Measurements from ENCODE around the gene ITPKC. TPM values are rescaled to one million over a fixed set of nuclear protein-coding genes. Genes with fewer than 3 reads are reported as not detected.

Gene ITPKC
- total RNA-seq, 2 experiments from 2014 or later = 4.7 to 5.3 TPM

- ATAC-seq = no peak
- Mint-ChIP-seq H3K9me3 (ENCODE audit: insufficient read depth) (no peaks in the 10 kb centered on the region), H3K36me3 (ENCODE audit: low read depth) (peaks cover 19% of the 10 kb centered on the region), H3K27ac (no peak overlapping the region), H3K4me3 (no peak overlapping the region), H3K4me1 (ENCODE audit: low read depth) (no peaks in the 10 kb centered on the region), H3K27me3 (ENCODE audit: low read depth) (no peaks in the 10 kb centered on the region)
- DNase-seq = no peak
- ChIA-PET POLR2A (no interaction called here), CTCF (no interaction called here)
Measured at GRCh38 chr19:40737102-40737644, 20.3 kb downstream of the ITPKC start.

DNA sequence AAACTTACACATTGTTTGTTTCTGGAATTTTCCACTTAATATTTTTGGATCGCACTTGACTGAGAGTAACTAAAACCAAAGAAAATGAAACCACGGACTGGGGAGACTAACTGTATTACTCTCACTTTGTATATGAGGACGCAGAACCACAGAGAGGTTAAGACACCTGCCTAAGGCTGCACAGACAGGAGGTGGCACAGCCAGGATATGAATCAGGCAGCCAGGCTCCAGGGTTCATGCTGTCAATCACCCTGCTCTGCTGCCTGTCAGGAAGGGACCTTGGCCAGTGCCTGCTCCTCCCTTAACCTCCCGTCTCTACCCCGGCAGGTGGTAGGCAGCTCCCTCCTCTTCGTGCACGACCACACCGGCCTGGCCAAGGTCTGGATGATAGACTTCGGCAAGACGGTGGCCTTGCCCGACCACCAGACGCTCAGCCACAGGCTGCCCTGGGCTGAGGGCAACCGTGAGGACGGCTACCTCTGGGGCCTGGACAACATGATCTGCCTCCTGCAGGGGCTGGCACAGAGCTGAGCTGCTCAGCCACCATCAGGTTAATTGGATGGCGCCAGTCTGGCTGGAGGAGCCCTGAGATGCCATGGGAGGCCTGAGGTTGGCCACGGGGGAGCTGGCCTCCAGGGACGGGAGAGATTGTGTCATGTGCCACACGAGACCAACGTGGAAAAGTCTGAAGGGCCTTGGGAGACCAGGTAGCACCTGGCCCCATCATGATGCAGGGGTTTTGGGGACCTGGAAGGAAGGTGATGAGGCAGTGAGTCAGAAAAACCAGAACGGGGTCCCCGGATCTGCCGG lies 22.3 kb downstream of the ITPKC start:
- Mint-ChIP-seq H3K27me3 (ENCODE audit: low read depth) (no peaks in the 10 kb centered on the region), H3K4me1 (ENCODE audit: low read depth) (no peaks in the 10 kb centered on the region), H3K9me3 (ENCODE audit: insufficient read depth) (no peaks in the 10 kb centered on the region), H3K36me3 (ENCODE audit: low read depth) (peaks cover 11% of the 10 kb centered on the region), H3K27ac (no peak overlapping the region), H3K4me3 (no peak overlapping the region)
- CTCF ChIA-PET = no interaction called here
- POLR2A ChIA-PET = no interaction called here
- ATAC-seq (no peak), DNase-seq (no peak)

- no peaks in the 10 kb centered on the region for H3K27me3 Mint-ChIP-seq (ENCODE audit: low read depth)
- no peak for DNase-seq
- H3K36me3 Mint-ChIP-seq (ENCODE audit: low read depth) = peaks cover 11% of the 10 kb centered on the region
- no peak for ATAC-seq
- H3K4me1 Mint-ChIP-seq (ENCODE audit: low read depth) = no peaks in the 10 kb centered on the region
- H3K27ac Mint-ChIP-seq = no peak overlapping the region
- H3K9me3 Mint-ChIP-seq (ENCODE audit: insufficient read depth) = no peaks in the 10 kb centered on the region
- CTCF ChIA-PET = interaction anchor here (1.6 kb wide), 1 partner anchor 10 kb away, joined by 3 read pairs; the partner anchor contains the start of gene ACTMAP
- H3K4me3 Mint-ChIP-seq = no peak overlapping the region
- POLR2A ChIA-PET = no interaction called here
Measured at GRCh38 chr19:40739871-40740703, 23.2 kb downstream of the ITPKC start.

DNA sequence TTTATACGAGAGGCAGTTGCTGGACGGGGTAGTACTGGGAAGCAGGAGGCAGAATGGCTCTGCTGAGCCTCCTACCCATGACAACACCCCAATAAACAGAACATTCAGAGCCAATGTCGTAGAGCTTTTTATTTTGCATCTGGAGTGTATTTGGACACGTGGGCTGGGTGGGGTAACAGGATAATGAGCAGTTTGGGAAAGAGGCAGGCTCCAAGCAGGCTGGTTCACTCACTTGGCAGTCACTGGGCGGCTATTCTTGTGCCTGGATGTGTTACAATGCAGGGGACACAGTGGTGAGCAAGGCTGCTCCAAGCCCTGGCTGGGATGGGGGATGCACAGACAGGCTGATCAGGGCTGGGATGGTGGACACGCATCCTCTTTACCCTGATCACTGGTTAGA lies 23.8 kb downstream of the ITPKC start:
- DNase-seq = no peak
- H3K27me3 Mint-ChIP-seq (ENCODE audit: low read depth) = no peaks in the 10 kb centered on the region
- CTCF ChIA-PET = interaction anchor here (1.6 kb wide), 1 partner anchor 10 kb away, joined by 3 read pairs; the partner anchor contains the start of gene ACTMAP
- no peak for ATAC-seq
- H3K9me3 Mint-ChIP-seq (ENCODE audit: insufficient read depth) = no peaks in the 10 kb centered on the region
- no peak overlapping the region for H3K27ac Mint-ChIP-seq
- H3K36me3 Mint-ChIP-seq (ENCODE audit: low read depth) = peaks cover 11% of the 10 kb centered on the region
- no peaks in the 10 kb centered on the region for H3K4me1 Mint-ChIP-seq (ENCODE audit: low read depth)
- no peak overlapping the region for H3K4me3 Mint-ChIP-seq
- POLR2A ChIA-PET = no interaction called here

DNA sequence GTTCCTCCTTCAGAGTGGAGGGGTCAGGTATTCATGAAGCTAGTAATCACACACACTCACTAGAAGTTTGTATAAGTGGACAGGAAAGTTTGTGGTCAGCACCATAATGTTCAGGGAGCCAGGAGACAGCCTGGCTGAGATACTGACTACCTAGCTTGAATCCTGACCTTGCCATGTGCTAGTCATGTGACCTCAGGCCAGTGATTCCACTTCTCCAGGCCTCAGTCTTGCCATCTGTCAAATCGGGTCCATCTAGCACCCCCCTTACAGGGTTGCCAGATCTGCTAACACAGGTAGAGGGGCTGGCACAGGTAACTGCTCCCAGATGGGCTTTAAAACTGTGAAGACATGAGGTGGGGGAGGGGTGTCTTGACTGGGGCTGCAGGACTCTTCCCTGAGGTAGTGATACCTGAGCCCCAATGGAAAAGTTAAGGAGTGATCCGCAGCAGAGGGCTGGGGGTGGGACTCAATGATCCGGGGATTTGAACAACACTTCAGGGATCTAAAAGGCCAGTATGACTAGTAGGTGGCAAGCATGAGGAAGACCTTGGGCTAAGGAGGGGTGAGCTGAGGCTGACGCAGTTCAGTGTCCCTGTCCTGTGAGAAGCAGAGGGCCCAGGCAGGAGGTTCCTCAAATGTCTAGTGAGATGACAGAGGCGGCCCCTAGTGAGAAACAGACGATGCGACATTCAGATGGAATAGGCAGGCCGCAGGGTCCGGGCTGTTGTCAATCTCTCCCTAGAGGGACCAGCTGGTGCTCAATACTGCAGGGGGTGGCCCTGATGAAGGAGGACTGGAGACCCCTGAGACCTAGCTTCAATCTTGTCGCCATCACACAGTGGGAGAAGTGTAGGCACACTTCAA lies 24.8 kb downstream of the ITPKC start:
- DNase-seq = no peak
- Mint-ChIP-seq H3K36me3 (ENCODE audit: low read depth) (peaks cover 11% of the 10 kb centered on the region), H3K27ac (no peak overlapping the region), H3K27me3 (ENCODE audit: low read depth) (no peaks in the 10 kb centered on the region), H3K4me3 (no peak overlapping the region), H3K9me3 (ENCODE audit: insufficient read depth) (no peaks in the 10 kb centered on the region), H3K4me1 (ENCODE audit: low read depth) (no peaks in the 10 kb centered on the region)
- ChIA-PET POLR2A (interaction anchor here (0.7 to 1.0 kb wide), 3 partner anchors 9 to 11 kb away, joined by 3 to 4 read pairs (median 3); partner anchors contain the start of gene ACTMAP), CTCF (interaction anchor here (0.7 to 4.1 kb wide), 4 partner anchors 8 to 78 kb away, joined by 3 to 18 read pairs (median 4); partner anchors contain the start of gene ACTMAP)
- ATAC-seq = no peak

DNA sequence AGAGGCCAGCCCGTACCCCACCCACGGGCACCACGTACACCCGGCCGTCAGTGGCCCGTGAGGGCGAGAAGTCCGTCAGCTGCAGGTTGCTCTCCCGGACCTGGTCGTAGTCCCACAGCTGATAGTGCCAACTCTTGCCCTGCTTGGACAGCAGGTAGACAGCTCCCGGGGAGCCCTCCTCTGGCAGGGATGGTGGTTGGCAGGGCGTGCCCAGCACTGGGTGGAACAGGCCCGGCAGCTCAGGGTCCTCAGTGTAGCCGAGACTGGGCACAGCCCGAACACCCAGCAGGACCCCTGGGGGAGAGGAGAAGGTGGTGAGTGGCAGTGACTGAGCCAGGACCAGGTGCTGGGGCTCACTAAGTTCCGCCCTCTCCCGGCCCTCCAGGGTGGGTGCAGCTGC lies 25.6 kb downstream of the ITPKC start:
- H3K27me3 Mint-ChIP-seq (ENCODE audit: low read depth) = no peaks in the 10 kb centered on the region
- DNase-seq (no peak), ATAC-seq (no peak)
- ChIA-PET POLR2A (interaction anchor here (0.7 to 1.1 kb wide), 3 partner anchors 8 to 14 kb away, joined by 3 to 4 read pairs (median 3); partner anchors contain the start of gene ACTMAP), CTCF (interaction anchor here (0.7 to 4.1 kb wide), 3 partner anchors 9 to 77 kb away, joined by 3 to 18 read pairs (median 4); no protein-coding TSS in a partner anchor)
- H3K9me3 Mint-ChIP-seq (ENCODE audit: insufficient read depth) = no peaks in the 10 kb centered on the region
- H3K4me1 Mint-ChIP-seq (ENCODE audit: low read depth) = no peaks in the 10 kb centered on the region
- no peak overlapping the region for H3K4me3 Mint-ChIP-seq
- H3K27ac Mint-ChIP-seq = no peak overlapping the region
- H3K36me3 Mint-ChIP-seq (ENCODE audit: low read depth) = peaks cover 6% of the 10 kb centered on the region

DNA sequence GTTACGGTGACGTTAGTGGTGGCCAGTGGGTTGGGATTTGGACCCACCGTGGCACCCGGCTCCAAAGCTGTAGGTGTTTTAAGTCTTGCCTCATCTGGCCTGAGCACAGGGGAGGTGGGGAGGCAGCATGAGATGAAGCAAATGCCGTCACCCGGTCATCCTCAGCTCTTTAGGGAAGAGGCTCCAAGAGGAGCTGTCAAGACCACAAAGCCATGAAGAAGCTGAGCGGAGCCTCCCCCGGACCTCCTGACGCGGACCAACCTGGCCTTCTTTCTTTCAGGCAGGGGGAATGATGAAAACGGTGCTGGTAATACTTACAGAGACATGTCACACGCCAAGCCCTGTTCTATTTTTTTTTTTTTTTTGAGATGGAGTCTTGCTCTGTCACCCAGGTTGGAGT lies 26.0 kb downstream of the ITPKC start:
- H3K27me3 Mint-ChIP-seq (ENCODE audit: low read depth) = no peaks in the 10 kb centered on the region
- no peak overlapping the region for H3K4me3 Mint-ChIP-seq
- no peak overlapping the region for H3K27ac Mint-ChIP-seq
- peaks cover 4% of the 10 kb centered on the region for H3K36me3 Mint-ChIP-seq (ENCODE audit: low read depth)
- CTCF ChIA-PET = interaction anchor here (1.4 to 4.1 kb wide), 3 partner anchors 55 to 77 kb away, joined by 4 to 18 read pairs (median 6); partner anchors contain the start of gene EGLN2
- DNase-seq (no peak), ATAC-seq (no peak)
- POLR2A ChIA-PET = interaction anchor here (1.1 to 1.6 kb wide), 2 partner anchors 14 to 34 kb away, joined by 3 to 4 read pairs; no protein-coding TSS in a partner anchor
- no peaks in the 10 kb centered on the region for H3K9me3 Mint-ChIP-seq (ENCODE audit: insufficient read depth)
- no peaks in the 10 kb centered on the region for H3K4me1 Mint-ChIP-seq (ENCODE audit: low read depth)

DNA sequence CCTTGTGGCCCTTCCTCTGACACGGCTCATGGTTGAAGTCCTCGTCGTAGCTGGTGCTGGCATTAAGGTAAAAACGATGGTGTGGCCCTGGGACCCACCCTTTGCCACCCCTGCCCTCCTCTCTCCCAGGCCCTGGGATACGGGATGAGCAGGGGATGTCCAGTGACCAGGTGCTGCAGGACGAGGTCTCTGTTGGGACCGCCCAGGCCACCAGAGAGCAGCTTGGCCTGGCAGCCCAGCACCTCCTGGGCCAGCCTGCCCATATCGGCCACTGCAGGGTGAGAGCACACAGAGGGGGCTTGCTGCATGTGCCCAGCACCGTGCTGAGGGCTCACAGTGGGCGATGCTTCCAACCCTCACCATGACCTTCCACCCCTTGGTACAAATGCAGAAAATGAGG lies 27.0 kb downstream of the ITPKC start:
- H3K4me3 Mint-ChIP-seq = no peak overlapping the region
- CTCF ChIA-PET = interaction anchor here (0.7 to 4.1 kb wide), 10 partner anchors 10 to 84 kb away, joined by 3 to 18 read pairs (median 4); partner anchors contain the start of gene EGLN2
- H3K4me1 Mint-ChIP-seq (ENCODE audit: low read depth) = peaks cover 6% of the 10 kb centered on the region
- peaks cover 4% of the 10 kb centered on the region for H3K36me3 Mint-ChIP-seq (ENCODE audit: low read depth)
- no peaks in the 10 kb centered on the region for H3K27me3 Mint-ChIP-seq (ENCODE audit: low read depth)
- H3K9me3 Mint-ChIP-seq (ENCODE audit: insufficient read depth) = no peaks in the 10 kb centered on the region
- POLR2A ChIA-PET = interaction anchor here (0.6 to 1.6 kb wide), 5 partner anchors 14 to 61 kb away, joined by 3 to 4 read pairs (median 3); no protein-coding TSS in a partner anchor
- DNase-seq = no peak
- no peak for ATAC-seq
- H3K27ac Mint-ChIP-seq = no peak overlapping the region

DNA sequence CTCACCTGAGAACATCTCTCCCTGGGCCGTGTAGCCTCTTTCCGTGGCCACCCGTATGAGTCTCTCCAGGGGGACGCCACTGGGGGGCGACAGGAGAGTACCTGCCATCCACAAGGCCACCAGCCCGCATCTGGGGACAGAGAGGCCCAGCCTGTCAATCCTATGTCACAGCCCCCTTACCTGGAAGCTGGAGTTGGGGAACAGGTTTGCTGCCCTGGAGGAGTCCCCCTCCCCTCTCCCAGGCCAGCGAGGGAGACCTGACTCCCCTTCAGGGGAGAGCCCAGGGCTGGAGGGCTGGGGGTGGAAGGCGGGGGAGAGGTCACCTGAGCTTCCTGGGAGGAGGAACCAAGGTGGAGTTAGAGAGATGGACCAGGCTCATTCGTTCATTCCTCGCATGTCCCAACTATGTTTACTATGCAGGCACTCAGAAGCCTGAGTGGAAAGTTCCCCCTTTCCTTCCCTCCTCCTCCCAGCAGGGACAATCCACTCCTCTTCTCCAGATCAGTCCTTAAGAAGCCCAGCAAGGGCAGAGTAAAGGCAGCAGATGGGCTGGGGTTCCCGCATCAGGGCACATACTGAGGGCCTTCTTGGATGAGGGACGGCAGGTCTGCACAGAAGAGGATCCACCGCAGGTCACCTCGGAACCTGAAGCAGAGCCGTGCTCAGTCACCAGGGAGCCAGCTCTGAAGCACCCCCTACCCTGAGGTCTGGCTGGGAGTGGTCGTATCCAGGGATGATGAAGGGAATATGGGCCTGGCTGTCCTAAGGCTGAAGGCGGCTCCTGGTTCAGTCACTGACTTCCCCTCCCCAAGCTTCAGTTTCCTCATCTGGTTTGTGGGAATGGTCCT lies 27.9 kb downstream of the ITPKC start:
- no peak overlapping the region for H3K27ac Mint-ChIP-seq
- H3K27me3 Mint-ChIP-seq (ENCODE audit: low read depth) = no peaks in the 10 kb centered on the region
- ATAC-seq (peak; percentile 62), DNase-seq (peak; percentile 52)
- peaks cover 2% of the 10 kb centered on the region for H3K36me3 Mint-ChIP-seq (ENCODE audit: low read depth)
- H3K9me3 Mint-ChIP-seq (ENCODE audit: insufficient read depth) = no peaks in the 10 kb centered on the region
- H3K4me3 Mint-ChIP-seq = no peak overlapping the region
- ChIA-PET POLR2A (interaction anchor here (0.9 to 1.6 kb wide), 5 partner anchors 23 to 63 kb away, joined by 3 to 4 read pairs (median 3); no protein-coding TSS in a partner anchor), CTCF (interaction anchor here (0.7 to 4.1 kb wide), 14 partner anchors 9 to 83 kb away, joined by 3 to 18 read pairs (median 3); partner anchors contain the start of gene EGLN2)
- H3K4me1 Mint-ChIP-seq (ENCODE audit: low read depth) = peaks cover 11% of the 10 kb centered on the region

DNA sequence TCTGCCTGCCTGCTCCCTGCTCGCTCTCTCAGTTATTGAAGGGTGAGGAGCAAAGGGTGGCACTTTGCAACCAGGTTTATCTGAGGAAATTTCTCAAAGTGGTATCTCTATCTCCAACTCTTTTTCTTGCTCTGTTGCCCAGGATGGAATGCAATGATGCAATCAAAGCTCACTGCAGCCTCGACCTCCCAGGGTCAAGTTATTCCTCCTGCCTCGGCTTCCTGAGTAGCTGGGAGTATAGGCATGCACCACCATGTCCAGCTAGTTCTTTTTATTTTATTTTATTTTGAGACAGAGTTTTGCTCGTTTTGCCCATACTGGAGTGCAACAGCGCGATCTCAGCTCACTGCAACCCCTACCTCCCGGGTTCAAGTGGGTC lies 28.5 kb downstream of the ITPKC start:
- peaks cover 17% of the 10 kb centered on the region for H3K4me1 Mint-ChIP-seq (ENCODE audit: low read depth)
- H3K36me3 Mint-ChIP-seq (ENCODE audit: low read depth) = peaks cover 6% of the 10 kb centered on the region
- ChIA-PET CTCF (interaction anchor here (0.9 to 4.1 kb wide), 8 partner anchors 10 to 82 kb away, joined by 3 to 18 read pairs (median 4); no protein-coding TSS in a partner anchor), POLR2A (interaction anchor here (0.9 kb wide), 1 partner anchor 62 kb away, joined by 3 read pairs; no protein-coding TSS in a partner anchor)
- ATAC-seq (no peak), DNase-seq (no peak)
- no peak overlapping the region for H3K27ac Mint-ChIP-seq
- no peak overlapping the region for H3K4me3 Mint-ChIP-seq
- no peaks in the 10 kb centered on the region for H3K9me3 Mint-ChIP-seq (ENCODE audit: insufficient read depth)
- H3K27me3 Mint-ChIP-seq (ENCODE audit: low read depth) = no peaks in the 10 kb centered on the region

Measured in activated CD8-positive, alpha-beta T cell treated with anti-CD3 and anti-CD28 coated beads, Interleukin-2, amount 10 ng/mL, durations not matched to agents 7 days and 5 days (primary cell).